ENCODE measurements around the gene SLC2A4RG. TPM values are rescaled to one million over a fixed set of nuclear protein-coding genes. Genes with fewer than 3 reads are reported as not detected.

Gene SLC2A4RG
- total RNA-seq, 1 donor from 2014 or later, result 80.7 TPM

GRCh38 chr20:63706852-63707557 is 32.6 kb upstream of the SLC2A4RG start:
- Mint-ChIP-seq H3K27ac (ENCODE audit: unreplicated experiment) (peak overlapping the region; percentile 61), H3K4me1 (ENCODE audit: unreplicated experiment) (peaks cover 25% of the 10 kb centered on the region), H3K36me3 (ENCODE audit: unreplicated experiment) (peaks cover 25% of the 10 kb centered on the region), H3K4me3 (ENCODE audit: unreplicated experiment) (peak overlapping the region; percentile 81), H3K27me3 (ENCODE audit: unreplicated experiment) (no peaks in the 10 kb centered on the region), H3K9me3 (ENCODE audit: unreplicated experiment) (no peaks in the 10 kb centered on the region)
- peak; percentile 38 for TF ChIP-seq CTCF (IDR thresholded peaks at IDR 0.05)
- peak; percentile 84 for DNase-seq (ENCODE audit: extremely low spot score, unreplicated experiment)

DNA sequence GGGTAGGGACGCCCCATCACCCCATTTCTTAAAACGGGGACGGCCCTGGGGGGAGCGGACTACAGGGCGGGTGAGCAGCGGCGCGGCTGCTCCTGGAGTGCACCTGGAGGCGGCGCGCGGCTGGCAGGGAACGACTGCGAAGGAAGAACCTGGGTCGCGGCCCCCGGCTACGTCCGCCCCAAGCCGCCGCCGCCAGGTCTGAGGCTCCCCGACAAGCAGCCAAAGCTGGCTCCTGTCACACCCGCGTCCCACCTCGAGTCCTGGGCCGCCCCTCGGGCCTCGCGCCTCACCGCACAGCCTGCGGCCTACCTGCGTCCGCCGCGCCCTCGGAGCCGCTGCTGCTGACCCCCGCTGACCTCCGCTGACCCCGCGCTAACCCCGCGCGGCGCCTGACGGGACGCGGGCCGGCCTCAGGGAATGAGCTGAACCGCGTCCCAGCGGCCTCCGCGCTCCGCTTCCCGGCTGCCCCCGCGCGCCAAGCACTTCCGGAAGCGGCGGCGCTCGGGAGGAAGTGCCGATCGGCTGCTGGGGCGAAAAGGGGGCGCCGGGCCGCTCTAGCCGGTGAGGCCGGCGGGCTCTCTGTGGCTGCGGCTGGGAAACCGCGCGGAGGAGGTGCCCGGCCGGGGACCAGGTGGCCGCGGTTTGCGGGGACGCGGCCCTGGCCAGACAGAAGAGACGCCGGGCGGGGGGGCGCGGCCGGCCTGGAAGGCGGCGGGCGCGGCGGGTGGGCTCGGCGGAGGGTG is 31.8 kb upstream of the SLC2A4RG start, which contains the start of the genes ARFRP1 and ZGPAT:
TSS of gene ARFRP1 (minus strand) at position 419 of the 743 bp plus-strand sequence. CDS start 885 bp downstream, outside the sequence.
TSS of gene ZGPAT (plus strand) at position 482 of the 743 bp plus-strand sequence. CDS start 542 bp downstream, outside the sequence.
- Mint-ChIP-seq H3K4me3 (ENCODE audit: unreplicated experiment) (peak within 1 kb of the TSS; percentile 81), H3K4me1 (ENCODE audit: unreplicated experiment) (peaks cover 25% of the 10 kb centered on the region), H3K27me3 (ENCODE audit: unreplicated experiment) (no peaks in the 10 kb centered on the region), H3K36me3 (ENCODE audit: unreplicated experiment) (peaks cover 31% of the 10 kb centered on the region), H3K9me3 (ENCODE audit: unreplicated experiment) (peaks cover 5% of the 10 kb centered on the region), H3K27ac (ENCODE audit: unreplicated experiment) (peak within 1 kb of the TSS; percentile 63)
- DNase-seq (ENCODE audit: extremely low spot score, unreplicated experiment), result peak; percentile 91
- TF ChIP-seq CTCF (IDR thresholded peaks at IDR 0.05), result no peak

- peaks cover 5% of the 10 kb centered on the region for H3K9me3 Mint-ChIP-seq (ENCODE audit: unreplicated experiment)
- peaks cover 33% of the 10 kb centered on the region for H3K36me3 Mint-ChIP-seq (ENCODE audit: unreplicated experiment)
- H3K27ac Mint-ChIP-seq (ENCODE audit: unreplicated experiment), result peak overlapping the region; percentile 63
- peak overlapping the region; percentile 77 for H3K4me3 Mint-ChIP-seq (ENCODE audit: unreplicated experiment)
- DNase-seq (ENCODE audit: extremely low spot score, unreplicated experiment), result no peak
- no peak for TF ChIP-seq CTCF (IDR thresholded peaks at IDR 0.05)
- H3K27me3 Mint-ChIP-seq (ENCODE audit: unreplicated experiment), result no peaks in the 10 kb centered on the region
- H3K4me1 Mint-ChIP-seq (ENCODE audit: unreplicated experiment), result peaks cover 25% of the 10 kb centered on the region
Measured at GRCh38 chr20:63708301-63709148, 31.1 kb upstream of the SLC2A4RG start.

- Mint-ChIP-seq H3K9me3 (ENCODE audit: unreplicated experiment) (peaks cover 5% of the 10 kb centered on the region), H3K4me1 (ENCODE audit: unreplicated experiment) (peaks cover 25% of the 10 kb centered on the region), H3K27ac (ENCODE audit: unreplicated experiment) (no peak overlapping the region), H3K36me3 (ENCODE audit: unreplicated experiment) (peaks cover 36% of the 10 kb centered on the region), H3K4me3 (ENCODE audit: unreplicated experiment) (peak overlapping the region; percentile 77), H3K27me3 (ENCODE audit: unreplicated experiment) (no peaks in the 10 kb centered on the region)
- DNase-seq (ENCODE audit: extremely low spot score, unreplicated experiment), result no peak
- no peak for TF ChIP-seq CTCF (IDR thresholded peaks at IDR 0.05)
Measured at GRCh38 chr20:63709149-63709527, 30.4 kb upstream of the SLC2A4RG start.
